Measurements from ENCODE around the gene RPS15.

DNA sequence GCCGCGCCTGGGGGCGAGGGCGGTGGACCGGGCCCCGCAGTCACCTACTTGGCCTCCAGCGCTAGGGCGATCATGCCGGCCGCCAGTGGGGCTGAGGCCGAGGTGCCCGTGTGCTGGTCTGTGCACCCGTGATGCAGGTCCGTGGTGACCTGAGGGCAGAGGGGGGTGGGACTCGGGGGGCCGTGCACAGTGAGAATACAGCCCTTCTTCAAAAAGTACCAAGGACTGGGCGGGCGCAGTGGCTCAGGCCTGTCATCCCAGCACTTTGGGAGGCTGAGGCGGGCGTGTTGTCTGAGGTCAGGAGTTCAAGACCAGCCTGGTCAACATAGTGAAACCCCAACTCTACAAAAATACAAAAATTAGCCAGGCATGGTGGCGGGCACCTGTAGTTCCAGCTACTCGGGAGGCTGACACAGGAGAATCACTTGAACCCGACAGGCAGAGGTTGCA is 45.8 kb downstream of the RPS15 start:
- TF ChIP-seq, protein P1, sequence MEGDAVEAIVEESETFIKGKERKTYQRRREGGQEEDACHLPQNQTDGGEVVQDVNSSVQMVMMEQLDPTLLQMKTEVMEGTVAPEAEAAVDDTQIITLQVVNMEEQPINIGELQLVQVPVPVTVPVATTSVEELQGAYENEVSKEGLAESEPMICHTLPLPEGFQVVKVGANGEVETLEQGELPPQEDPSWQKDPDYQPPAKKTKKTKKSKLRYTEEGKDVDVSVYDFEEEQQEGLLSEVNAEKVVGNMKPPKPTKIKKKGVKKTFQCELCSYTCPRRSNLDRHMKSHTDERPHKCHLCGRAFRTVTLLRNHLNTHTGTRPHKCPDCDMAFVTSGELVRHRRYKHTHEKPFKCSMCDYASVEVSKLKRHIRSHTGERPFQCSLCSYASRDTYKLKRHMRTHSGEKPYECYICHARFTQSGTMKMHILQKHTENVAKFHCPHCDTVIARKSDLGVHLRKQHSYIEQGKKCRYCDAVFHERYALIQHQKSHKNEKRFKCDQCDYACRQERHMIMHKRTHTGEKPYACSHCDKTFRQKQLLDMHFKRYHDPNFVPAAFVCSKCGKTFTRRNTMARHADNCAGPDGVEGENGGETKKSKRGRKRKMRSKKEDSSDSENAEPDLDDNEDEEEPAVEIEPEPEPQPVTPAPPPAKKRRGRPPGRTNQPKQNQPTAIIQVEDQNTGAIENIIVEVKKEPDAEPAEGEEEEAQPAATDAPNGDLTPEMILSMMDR (IDR thresholded peaks at IDR 0.05 in 2 of 3, conservative IDR thresholded peaks at IDR 0.05 in 1 of 3; ENCODE audit: borderline replicate concordance in 1 of 3, insufficient read depth in 1 of 3, low read depth in 2 of 3, low read length in 2 of 3): no peak
- TF ChIP-seq, protein P2, sequence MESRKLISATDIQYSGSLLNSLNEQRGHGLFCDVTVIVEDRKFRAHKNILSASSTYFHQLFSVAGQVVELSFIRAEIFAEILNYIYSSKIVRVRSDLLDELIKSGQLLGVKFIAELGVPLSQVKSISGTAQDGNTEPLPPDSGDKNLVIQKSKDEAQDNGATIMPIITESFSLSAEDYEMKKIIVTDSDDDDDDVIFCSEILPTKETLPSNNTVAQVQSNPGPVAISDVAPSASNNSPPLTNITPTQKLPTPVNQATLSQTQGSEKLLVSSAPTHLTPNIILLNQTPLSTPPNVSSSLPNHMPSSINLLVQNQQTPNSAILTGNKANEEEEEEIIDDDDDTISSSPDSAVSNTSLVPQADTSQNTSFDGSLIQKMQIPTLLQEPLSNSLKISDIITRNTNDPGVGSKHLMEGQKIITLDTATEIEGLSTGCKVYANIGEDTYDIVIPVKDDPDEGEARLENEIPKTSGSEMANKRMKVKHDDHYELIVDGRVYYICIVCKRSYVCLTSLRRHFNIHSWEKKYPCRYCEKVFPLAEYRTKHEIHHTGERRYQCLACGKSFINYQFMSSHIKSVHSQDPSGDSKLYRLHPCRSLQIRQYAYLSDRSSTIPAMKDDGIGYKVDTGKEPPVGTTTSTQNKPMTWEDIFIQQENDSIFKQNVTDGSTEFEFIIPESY (IDR thresholded peaks at IDR 0.05; ENCODE audit: extremely low read depth, insufficient replicate concordance, low read length): no peak
- TF ChIP-seq EZH2 (IDR thresholded peaks at IDR 0.05) (no peak), RAD21 (IDR thresholded peaks at IDR 0.05; ENCODE audit: low read depth) (no peak), SRF (IDR thresholded peaks at IDR 0.05; ENCODE audit: low read depth) (no peak), ZFX (IDR thresholded peaks at IDR 0.05) (no peak), EZH2phosphoT487 (IDR thresholded peaks at IDR 0.05; ENCODE audit: borderline replicate concordance) (no peak), CEBPB (IDR thresholded peaks at IDR 0.05; ENCODE audit: low read depth) (no peak)
